Body of pancreas (tissue), 4 donors: ENCODE results near the gene TBP. TPM values are rescaled to one million over a fixed set of nuclear protein-coding genes. Genes with fewer than 3 reads are reported as not detected.
A peak's percentile ranks its signal among the peaks of the same experiment; 100 is the strongest.

Experiments used
- ATAC-seq: fragments of 150-250 bp; one replicate; pipeline ENCODE4 v1.9.1; 2016
- DNase-seq, 4 donors: peaks; one replicate each; pipeline ENCODE4 v3.0.0-alpha.2; 2019
- H3K27ac ChIP-seq, 4 donors: fragments of 200-600 bp; sonication (generic); 1 replicate in 3 of 4; 2 replicates in 1 of 4; pipeline versions ENCODE4 v1.5.1 to v1.6.1; 2016 to 2019; ENCODE audit warnings: mild to moderate bottlenecking in 1 of 4, mixed read lengths in 1 of 4, moderate library complexity in 1 of 4
- H3K27me3 ChIP-seq, 2 donors: fragments of 200-600 bp; sonication (generic); one replicate each; pipeline ENCODE4 v1.6.0; 2016; ENCODE audit warnings: mild to moderate bottlenecking in 1 of 2
- H3K36me3 ChIP-seq, 2 donors: fragments of 200-600 bp; sonication (generic); replicated peaks in 1 of 2; 2 replicates each; pipeline ENCODE4 v1.5.1; 2016; ENCODE audit warnings: low read depth in 2 of 2; ENCODE audit not compliant: insufficient read depth in 1 of 2
- H3K4me1 ChIP-seq: fragments of 200-600 bp; sonication (generic); one replicate; pipeline ENCODE4 v1.6.0; 2016
- H3K4me3 ChIP-seq, 2 donors: fragments of 200-600 bp; sonication (generic); 1 replicate in 1 of 2; 2 replicates in 1 of 2; pipeline ENCODE4 v1.5.1; 2016 to 2019
- H3K9me3 ChIP-seq, 3 donors: fragments of 200-600 bp; sonication (generic); 1 replicate in 2 of 3; 2 replicates in 1 of 3; pipeline ENCODE4 v1.5.1; 2016
- POLR2A ChIP-seq, 3 donors: fragments of 450-650 bp; IDR thresholded peaks; one replicate each; pipeline ENCODE4 v1.6.1; 2016; ENCODE audit warnings: antibody characterized with exemption in 3 of 3, mild to moderate bottlenecking in 2 of 3
- WGBS, 2 donors: methylation state at CpG; one replicate each; pipeline ENCODE4 v1.1.5; 2017; 5-methylcytosine and 5-hydroxymethylcytosine counted together
- intact Hi-C: fragments of 100-400 bp; cut with DNase I; formaldehyde crosslinking; loops from one replicate; pipeline ENCODE4 v1.15.1; 2023
- total RNA-seq, 2 donors: library from RNA; depleted of rRNA; stranded (reverse); fragments of >200 nt; gene quantifications; one replicate each; pipeline ENCODE4 v1.1.0, GENCODE V29; 2016
- TF ChIP-seq, protein P1 (sequence below), 7 experiments: fragments of 450-650 bp in 4 of 7; fragments of 200-600 bp in 3 of 7; sonication (generic) in 3 of 7; IDR thresholded peaks; one replicate each; pipeline ENCODE4 v1.5.1; 2016 to 2019; ENCODE audit warnings: antibody characterized with exemption in 7 of 7

Gene TBP
- total RNA-seq, 2 donors from 2014 or later = 8.6 to 10.4 TPM

DNA sequence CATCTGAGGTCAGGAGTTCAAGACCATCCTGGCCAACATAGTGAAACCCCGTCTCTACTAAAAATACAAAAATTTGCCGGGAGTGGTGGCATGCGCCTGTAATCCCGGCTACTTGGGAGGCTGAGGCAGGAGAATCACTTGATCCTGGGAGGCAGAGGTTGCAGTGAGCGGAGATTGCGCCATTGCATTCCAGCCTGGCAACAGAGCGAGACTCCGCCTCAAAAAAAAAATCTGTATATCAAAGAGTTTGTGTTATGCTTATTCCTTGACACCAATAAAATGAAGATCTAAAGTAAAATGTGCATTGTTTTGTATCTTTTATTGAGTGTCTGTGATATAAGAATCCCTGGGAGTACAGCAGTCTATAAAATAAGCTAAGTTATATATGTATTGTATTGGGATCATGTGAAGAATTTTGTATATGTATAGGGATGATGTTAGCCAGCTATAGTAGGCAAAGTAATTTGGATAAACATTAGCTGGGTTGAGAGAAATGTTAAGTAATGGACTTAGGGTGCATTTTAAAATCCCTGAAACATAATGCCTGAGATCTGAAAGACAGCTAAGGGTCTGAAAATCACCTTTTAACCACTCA lies 10.9 kb downstream of the TBP start:
- no peak overlapping the region for H3K27ac ChIP-seq

DNA sequence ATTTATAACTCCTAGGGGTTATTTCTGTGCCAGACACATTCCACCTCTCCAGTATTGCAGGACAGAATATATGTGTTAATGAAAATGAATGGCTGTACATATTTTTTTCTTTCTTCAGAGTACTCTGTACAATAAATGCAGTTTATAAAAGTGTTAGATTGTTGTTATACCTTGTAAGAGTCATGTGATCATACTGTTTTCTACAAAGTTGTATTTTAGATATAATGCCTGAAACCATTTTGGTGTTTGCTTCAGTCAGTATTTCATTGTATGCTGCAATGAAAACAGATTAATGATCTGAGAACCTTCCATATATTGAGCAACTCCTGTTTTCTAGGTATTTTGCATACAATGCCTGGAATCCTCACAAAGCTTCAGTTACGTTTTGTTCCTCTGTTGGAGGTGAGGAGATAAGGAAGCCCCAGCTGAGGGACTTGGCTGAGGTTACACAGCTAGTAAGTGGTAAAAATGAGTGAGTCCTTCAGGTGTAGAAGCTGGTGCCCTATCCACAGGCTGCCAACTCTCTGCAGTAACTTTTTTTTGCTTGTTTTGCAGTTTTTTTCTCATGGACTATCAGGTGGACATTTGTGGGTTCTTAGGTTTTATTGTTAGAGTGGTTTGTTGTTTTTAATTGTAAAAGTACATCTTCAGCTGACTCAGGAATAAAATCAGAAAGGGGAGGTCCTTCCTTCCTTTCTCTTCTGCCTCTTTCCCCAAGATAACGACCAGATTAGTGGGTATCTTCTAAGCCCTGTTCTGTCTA lies 18.7 kb downstream of the TBP start:
- Histone ChIP-seq H3K27me3 (no peaks in the 10 kb centered on the region), H3K9me3 (no peaks in the 10 kb centered on the region), H3K27ac (no peak overlapping the region), H3K36me3 (peaks cover 3 to 24% of the 10 kb centered on the region in 2 donors), H3K4me1 (no peaks in the 10 kb centered on the region), H3K4me3 (no peak overlapping the region)
- DNase-seq (no peak), ATAC-seq (no peak)
- 63 to 69% methylated on average over 2 of the region's 2 CpGs for WGBS, 2 donors
- TF ChIP-seq, protein P1, sequence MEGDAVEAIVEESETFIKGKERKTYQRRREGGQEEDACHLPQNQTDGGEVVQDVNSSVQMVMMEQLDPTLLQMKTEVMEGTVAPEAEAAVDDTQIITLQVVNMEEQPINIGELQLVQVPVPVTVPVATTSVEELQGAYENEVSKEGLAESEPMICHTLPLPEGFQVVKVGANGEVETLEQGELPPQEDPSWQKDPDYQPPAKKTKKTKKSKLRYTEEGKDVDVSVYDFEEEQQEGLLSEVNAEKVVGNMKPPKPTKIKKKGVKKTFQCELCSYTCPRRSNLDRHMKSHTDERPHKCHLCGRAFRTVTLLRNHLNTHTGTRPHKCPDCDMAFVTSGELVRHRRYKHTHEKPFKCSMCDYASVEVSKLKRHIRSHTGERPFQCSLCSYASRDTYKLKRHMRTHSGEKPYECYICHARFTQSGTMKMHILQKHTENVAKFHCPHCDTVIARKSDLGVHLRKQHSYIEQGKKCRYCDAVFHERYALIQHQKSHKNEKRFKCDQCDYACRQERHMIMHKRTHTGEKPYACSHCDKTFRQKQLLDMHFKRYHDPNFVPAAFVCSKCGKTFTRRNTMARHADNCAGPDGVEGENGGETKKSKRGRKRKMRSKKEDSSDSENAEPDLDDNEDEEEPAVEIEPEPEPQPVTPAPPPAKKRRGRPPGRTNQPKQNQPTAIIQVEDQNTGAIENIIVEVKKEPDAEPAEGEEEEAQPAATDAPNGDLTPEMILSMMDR (IDR thresholded peaks at IDR 0.05) = no peak
- TF ChIP-seq POLR2A (IDR thresholded peaks at IDR 0.05) = no peak
- intact Hi-C loops = no loop called here

More for the DNA sequence above, 10.9 kb downstream of the TBP start:
- Histone ChIP-seq H3K27me3 (no peaks in the 10 kb centered on the region), H3K4me3 (no peak overlapping the region), H3K4me1 (no peaks in the 10 kb centered on the region), H3K36me3 (peaks cover 4 to 34% of the 10 kb centered on the region in 2 donors), H3K9me3 (no peaks in the 10 kb centered on the region)
- ATAC-seq (no peak), DNase-seq (no peak)
- TF ChIP-seq, protein P1 (IDR thresholded peaks at IDR 0.05) = no peak
- TF ChIP-seq POLR2A (IDR thresholded peaks at IDR 0.05) = no peak
- WGBS, 2 donors = 91 to 97% methylated on average over 8 of the region's 8 CpGs
- intact Hi-C loops = no loop called here

DNA sequence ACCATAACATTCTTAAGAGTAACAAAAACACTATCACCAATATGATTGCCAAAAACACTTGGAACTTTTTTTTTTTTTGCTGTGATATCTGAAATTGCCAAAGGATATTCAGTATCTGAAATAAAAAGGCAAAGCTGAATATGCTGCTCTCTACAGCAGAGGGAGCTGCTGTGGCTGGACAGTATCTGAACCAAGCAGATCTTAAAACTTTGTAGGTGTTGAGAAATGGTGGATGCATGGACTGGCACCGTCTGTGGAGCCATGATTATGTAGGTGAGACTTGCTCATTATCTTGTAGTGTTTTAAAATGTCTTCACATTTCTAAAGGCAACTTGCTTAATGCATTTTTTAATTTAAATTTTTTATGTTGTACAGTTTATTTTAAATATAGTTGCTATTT lies 21.1 kb downstream of the TBP start:
- DNase-seq = no peak
- no peak for ATAC-seq
- WGBS, 2 donors = 83 to 91% methylated on average over 1 of the region's 1 CpG
- intact Hi-C loops = no loop called here
- Histone ChIP-seq H3K27me3 (no peaks in the 10 kb centered on the region), H3K4me1 (no peaks in the 10 kb centered on the region), H3K9me3 (no peaks in the 10 kb centered on the region), H3K4me3 (no peak overlapping the region), H3K27ac (no peak overlapping the region), H3K36me3 (peaks cover 0 to 13% of the 10 kb centered on the region in 2 donors)
- TF ChIP-seq POLR2A (IDR thresholded peaks at IDR 0.05) = no peak
- TF ChIP-seq, protein P1 (IDR thresholded peaks at IDR 0.05) = peak in 1 of 7 experiments; percentile 20

DNA sequence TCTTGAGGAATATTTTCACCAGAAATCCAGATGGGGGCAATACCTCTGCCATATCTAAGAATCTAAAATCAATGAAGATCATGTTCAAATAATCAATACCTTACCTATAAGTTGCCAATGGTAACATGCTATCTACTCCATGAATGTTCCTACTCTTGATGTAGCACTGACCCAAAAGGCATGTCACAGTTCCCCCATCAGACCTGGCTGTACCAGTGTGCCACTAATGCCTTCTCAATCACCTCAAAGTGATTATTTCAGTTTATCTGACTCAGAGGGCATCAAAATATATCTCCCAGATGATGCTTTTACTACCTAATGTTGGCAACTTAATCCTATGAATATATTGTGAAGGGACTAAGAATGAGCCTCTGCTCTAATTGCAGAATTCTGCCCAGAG lies 24.7 kb downstream of the TBP start:
- no peaks in the 10 kb centered on the region for H3K27me3 ChIP-seq
- TF ChIP-seq, protein P1 (IDR thresholded peaks at IDR 0.05) = no peak
- no peaks in the 10 kb centered on the region for H3K9me3 ChIP-seq
- no peak overlapping the region for H3K27ac ChIP-seq
- ATAC-seq (no peak), DNase-seq (no peak)
- intact Hi-C loops = no loop called here
- H3K4me1 ChIP-seq = peaks cover 11% of the 10 kb centered on the region
- no peak overlapping the region for H3K4me3 ChIP-seq
- H3K36me3 ChIP-seq = peaks cover 0 to 11% of the 10 kb centered on the region in 2 donors
